Measurements from ENCODE around the gene TYROBP.
"Not testable (repeated sequence)": the region's sequence is repeated elsewhere in the genome, so short reads cannot be mapped to it uniquely, and the experiment has no call there.

GRCh38 chr19:35870124-35870736 lies 37.9 kb downstream of the TYROBP start:
- not testable (repeated sequence) for TF ChIP-seq CTCF (conservative IDR thresholded peaks at IDR 0.05; ENCODE audit: low read depth, low read length); EZH2 (IDR thresholded peaks at IDR 0.05; ENCODE audit: borderline replicate concordance, low read depth, low read length, poor library complexity, severe bottlenecking)
